ENCODE results near the gene DAP3. TPM values are rescaled to one million over a fixed set of nuclear protein-coding genes. Genes with fewer than 3 reads are reported as not detected.
A peak's percentile ranks its signal among the peaks of the same experiment; 100 is the strongest.

Gene DAP3
- total and polyA plus RNA-seq, 10 of the 15 experiments (the other 5 are each of a cell fraction or from before 2014, with no cell fraction given) = 60.0 to 223 (median 138) TPM

DNA sequence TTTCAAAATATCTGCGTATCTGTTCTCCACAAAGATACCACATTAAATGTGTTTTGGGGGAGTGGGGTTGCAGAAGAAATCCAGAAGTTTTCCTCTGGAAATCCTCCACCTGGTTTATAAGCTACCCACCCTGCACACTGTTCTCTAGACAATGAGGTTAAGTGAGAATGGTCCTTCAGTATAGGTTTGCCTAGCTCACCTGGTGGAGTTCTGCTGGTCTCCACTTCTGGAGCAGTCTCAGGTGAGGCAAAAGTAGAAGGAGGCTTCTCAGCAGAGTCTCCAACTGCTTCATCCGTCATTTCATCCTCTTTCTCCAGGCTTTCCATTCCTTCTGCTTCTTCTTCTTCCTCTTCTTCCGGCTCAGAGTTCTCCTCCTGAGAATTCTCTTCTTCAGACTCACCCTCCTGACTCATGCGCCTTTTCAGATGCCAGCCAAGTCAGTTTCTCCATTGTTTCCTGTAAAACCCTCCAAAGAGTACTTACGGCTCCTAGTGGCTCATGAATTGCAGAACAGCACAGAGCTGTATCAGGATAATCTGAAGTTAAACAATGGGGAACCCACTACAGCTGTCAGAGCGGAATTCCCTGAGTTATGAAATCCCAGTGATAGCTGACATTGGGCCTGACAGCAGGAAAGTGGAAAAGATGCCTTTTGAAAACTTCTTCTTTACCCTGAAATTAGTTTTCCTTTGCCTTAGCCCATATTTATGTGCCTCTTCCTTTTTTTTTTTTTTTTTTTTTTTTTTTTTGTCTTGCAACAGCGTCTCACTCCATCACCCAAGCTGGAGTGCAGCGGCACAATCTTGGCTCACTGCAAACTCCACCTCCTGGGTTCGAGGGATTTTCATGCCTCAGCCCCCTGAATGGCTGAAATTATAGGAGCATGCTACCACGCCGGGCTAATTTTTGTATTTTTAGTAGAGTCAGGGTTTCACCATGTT lies 40.4 kb upstream of the DAP3 start:
- ChIA-PET SMC1A (ENCODE audit: uncharacterized antibody, unreplicated experiment) (no interaction called here), RAD21 (ENCODE audit: unreplicated experiment) (interaction anchor here (0.7 to 1.3 kb wide), 3 partner anchors 372 to 418 kb away, joined by 3 to 4 read pairs (median 4); no protein-coding TSS in a partner anchor), POLR2A (interaction anchor here (0.7 kb wide), 1 partner anchor 387 kb away, joined by 5 read pairs; no protein-coding TSS in a partner anchor), CTCF (no interaction called here)
- BruUV-seq (replicated peaks) = no TSS peak
- Histone ChIP-seq H3K27me3 (replicated peaks in 1 of 2; ENCODE audit: control insufficient read depth in 2 of 2, insufficient read depth in 2 of 2, low read length in 1 of 2) (no peaks in the 10 kb centered on the region), H2AFZ (ENCODE audit: control insufficient read depth, low read depth, low read length) (no peak overlapping the region), H4K20me1 (ENCODE audit: control insufficient read depth, insufficient read depth) (no peaks in the 10 kb centered on the region), H3K27ac (ENCODE audit: control insufficient read depth, insufficient read depth) (no peak overlapping the region), H3K9ac (ENCODE audit: control insufficient read depth, insufficient read depth, low read length) (no peak overlapping the region), H3K9me3 (replicated peaks; ENCODE audit: control insufficient read depth, insufficient read depth, low read length) (peaks cover 4% of the 10 kb centered on the region; the same call in 2 of the 3 replicates), H3K4me1 (ENCODE audit: control insufficient read depth, insufficient read depth, low read length) (no peaks in the 10 kb centered on the region), H3K4me3 (no peak overlapping the region), H3K36me3 (ENCODE audit: control insufficient read depth in 2 of 2, insufficient read depth in 2 of 2, low read length in 1 of 2) (no peaks in the 10 kb centered on the region), H3K4me2 (ENCODE audit: control insufficient read depth, insufficient read depth) (no peak overlapping the region), H3K79me2 (ENCODE audit: control insufficient read depth, insufficient read depth, low read length) (no peaks in the 10 kb centered on the region)
- ATAC-seq = peak; percentile 30; the same call in 2 of the 3 replicates
- FAIRE-seq = no peak
- TF ChIP-seq CHD2 (IDR thresholded peaks at IDR 0.05; ENCODE audit: borderline replicate concordance, low read depth, low read length) (no peak), NR2C2 (IDR thresholded peaks at IDR 0.05; ENCODE audit: borderline replicate concordance, control insufficient read depth, insufficient read length, low read depth) (no peak), BRCA1 (IDR thresholded peaks at IDR 0.05; ENCODE audit: low read depth, low read length) (no peak), TAF1 (IDR thresholded peaks at IDR 0.05; ENCODE audit: borderline replicate concordance, low read depth, low read length) (no peak), HDAC2 (IDR thresholded peaks at IDR 0.05) (no peak), EZH2 (IDR thresholded peaks at IDR 0.05; ENCODE audit: borderline replicate concordance, control insufficient read depth, low read depth, low read length) (no peak), POLR2AphosphoS2 (IDR thresholded peaks at IDR 0.05; ENCODE audit: low read depth, low read length) (no peak), RAD21 (IDR thresholded peaks at IDR 0.05; ENCODE audit: insufficient read depth, low read depth, low read length) (peak; percentile 46; the same call in 1 of the 2 replicates), EED (IDR thresholded peaks at IDR 0.05; ENCODE audit: low read depth) (no peak)
- TF ChIP-seq, protein P1, sequence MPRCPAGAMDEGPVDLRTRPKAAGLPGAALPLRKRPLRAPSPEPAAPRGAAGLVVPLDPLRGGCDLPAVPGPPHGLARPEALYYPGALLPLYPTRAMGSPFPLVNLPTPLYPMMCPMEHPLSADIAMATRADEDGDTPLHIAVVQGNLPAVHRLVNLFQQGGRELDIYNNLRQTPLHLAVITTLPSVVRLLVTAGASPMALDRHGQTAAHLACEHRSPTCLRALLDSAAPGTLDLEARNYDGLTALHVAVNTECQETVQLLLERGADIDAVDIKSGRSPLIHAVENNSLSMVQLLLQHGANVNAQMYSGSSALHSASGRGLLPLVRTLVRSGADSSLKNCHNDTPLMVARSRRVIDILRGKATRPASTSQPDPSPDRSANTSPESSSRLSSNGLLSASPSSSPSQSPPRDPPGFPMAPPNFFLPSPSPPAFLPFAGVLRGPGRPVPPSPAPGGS (IDR thresholded peaks at IDR 0.05; ENCODE audit: borderline replicate concordance, insufficient read depth, low read depth, low read length, poor library complexity, severe bottlenecking) = no peak
- TF ChIP-seq, protein P2, sequence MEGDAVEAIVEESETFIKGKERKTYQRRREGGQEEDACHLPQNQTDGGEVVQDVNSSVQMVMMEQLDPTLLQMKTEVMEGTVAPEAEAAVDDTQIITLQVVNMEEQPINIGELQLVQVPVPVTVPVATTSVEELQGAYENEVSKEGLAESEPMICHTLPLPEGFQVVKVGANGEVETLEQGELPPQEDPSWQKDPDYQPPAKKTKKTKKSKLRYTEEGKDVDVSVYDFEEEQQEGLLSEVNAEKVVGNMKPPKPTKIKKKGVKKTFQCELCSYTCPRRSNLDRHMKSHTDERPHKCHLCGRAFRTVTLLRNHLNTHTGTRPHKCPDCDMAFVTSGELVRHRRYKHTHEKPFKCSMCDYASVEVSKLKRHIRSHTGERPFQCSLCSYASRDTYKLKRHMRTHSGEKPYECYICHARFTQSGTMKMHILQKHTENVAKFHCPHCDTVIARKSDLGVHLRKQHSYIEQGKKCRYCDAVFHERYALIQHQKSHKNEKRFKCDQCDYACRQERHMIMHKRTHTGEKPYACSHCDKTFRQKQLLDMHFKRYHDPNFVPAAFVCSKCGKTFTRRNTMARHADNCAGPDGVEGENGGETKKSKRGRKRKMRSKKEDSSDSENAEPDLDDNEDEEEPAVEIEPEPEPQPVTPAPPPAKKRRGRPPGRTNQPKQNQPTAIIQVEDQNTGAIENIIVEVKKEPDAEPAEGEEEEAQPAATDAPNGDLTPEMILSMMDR (IDR thresholded peaks at IDR 0.05 in 2 of 3, conservative IDR thresholded peaks at IDR 0.05 in 1 of 3; ENCODE audit: control insufficient read depth in 2 of 3, extremely low read depth in 1 of 3, insufficient read depth in 1 of 3, low read depth in 3 of 3, low read length in 3 of 3) = peak in 2 of 3 experiments; percentile 7 to 22; a peak in 1 of 6 replicates
- no peak for DNase-seq (ENCODE audit: low read depth, low spot score)
- intact Hi-C loops (cut with micrococcal nuclease; ENCODE audit: unreplicated experiment) = no loop called here
- WGBS (ENCODE audit: insufficient coverage, insufficient replicate concordance, low lambda C conversion rate, missing lambda C conversion rate) = 70% methylated on average over 9 of the region's 11 CpGs
- in situ Hi-C loops (cut with MboI) = no loop called here

Data from GM12878 (cell line).